ENCODE results near the gene KRT85.

DNA sequence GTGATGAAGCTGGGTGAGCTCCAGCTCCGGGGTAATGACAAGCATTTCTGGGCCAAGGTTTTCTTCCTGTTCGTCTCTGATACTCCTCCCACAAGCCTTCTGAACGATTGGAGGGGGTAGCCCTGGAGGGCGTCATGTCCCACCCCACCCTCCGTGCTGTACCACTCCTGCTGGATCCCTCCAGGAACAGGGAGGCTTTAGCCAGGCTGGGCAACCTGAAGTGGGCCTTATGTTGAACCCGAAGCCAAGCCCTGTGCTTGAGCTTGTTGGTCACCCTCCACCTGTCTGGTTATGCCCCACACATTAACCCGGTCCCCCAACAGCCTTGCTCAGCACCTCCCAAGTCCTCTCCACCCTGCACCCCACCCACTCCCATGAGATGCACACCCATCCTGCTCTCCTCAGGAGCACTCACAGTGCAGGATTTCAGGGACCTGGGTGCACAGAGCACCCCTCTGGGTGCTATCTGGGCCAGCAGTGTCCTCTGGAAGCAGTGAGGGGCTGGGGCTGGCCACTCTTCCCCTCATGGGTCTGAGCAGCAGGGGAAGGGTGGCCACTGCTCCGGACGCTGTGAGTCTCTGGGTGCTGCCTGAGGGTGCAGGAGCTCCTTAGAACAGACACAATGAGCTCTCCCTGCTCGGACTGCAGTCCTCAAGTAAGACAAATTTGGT is 39.3 kb downstream of the KRT85 start:
- TF ChIP-seq, protein P1, sequence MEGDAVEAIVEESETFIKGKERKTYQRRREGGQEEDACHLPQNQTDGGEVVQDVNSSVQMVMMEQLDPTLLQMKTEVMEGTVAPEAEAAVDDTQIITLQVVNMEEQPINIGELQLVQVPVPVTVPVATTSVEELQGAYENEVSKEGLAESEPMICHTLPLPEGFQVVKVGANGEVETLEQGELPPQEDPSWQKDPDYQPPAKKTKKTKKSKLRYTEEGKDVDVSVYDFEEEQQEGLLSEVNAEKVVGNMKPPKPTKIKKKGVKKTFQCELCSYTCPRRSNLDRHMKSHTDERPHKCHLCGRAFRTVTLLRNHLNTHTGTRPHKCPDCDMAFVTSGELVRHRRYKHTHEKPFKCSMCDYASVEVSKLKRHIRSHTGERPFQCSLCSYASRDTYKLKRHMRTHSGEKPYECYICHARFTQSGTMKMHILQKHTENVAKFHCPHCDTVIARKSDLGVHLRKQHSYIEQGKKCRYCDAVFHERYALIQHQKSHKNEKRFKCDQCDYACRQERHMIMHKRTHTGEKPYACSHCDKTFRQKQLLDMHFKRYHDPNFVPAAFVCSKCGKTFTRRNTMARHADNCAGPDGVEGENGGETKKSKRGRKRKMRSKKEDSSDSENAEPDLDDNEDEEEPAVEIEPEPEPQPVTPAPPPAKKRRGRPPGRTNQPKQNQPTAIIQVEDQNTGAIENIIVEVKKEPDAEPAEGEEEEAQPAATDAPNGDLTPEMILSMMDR (conservative IDR thresholded peaks at IDR 0.05; ENCODE audit: low read depth, low read length): no peak
- TF ChIP-seq CEBPB (IDR thresholded peaks at IDR 0.05; ENCODE audit: low read depth, low read length) (no peak), BHLHE40 (IDR thresholded peaks at IDR 0.05; ENCODE audit: low read depth, low read length) (no peak), SMC3 (IDR thresholded peaks at IDR 0.05; ENCODE audit: low read depth, low read length) (no peak), POLR2A (IDR thresholded peaks at IDR 0.05; ENCODE audit: low read depth, low read length) (no peak), NFE2L2 (IDR thresholded peaks at IDR 0.05; ENCODE audit: low read depth, low read length) (no peak)
